Breast epithelium (tissue), 3 donors: ENCODE data around the gene PRDM11.

Source experiments
- CTCF ChIP-seq, 3 donors: fragments of 450-650 bp; IDR thresholded peaks; one replicate each; pipeline ENCODE4 v1.5.1; 2016 to 2017; ENCODE audit warnings: antibody characterized with exemption in 3 of 3, mild to moderate bottlenecking in 3 of 3, moderate library complexity in 3 of 3
- POLR2A ChIP-seq: fragments of 450-650 bp; IDR thresholded peaks from one replicate; pipeline ENCODE4 v1.6.1; 2016; ENCODE audit warnings: antibody characterized with exemption, mild to moderate bottlenecking, moderate library complexity

DNA sequence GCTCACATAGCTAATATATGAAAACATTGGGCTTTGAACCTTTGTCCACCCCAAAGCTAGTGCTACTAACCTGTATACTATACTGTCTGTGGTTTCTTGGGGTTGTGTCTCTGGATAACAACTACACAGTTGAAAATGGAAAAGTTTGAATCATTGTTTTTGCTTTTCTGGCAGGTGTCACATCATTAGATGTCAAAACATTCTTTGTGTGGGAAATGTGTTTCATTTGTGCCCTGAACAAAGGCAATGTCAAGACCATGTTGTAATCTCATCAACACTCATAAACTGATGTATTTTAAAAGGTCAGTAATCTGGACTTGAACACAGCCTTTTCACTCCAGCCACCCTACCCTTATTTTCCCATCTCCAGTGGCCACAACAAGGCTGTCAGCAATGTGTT is 123.2 kb downstream of the PRDM11 start:
- TF ChIP-seq CTCF (IDR thresholded peaks at IDR 0.05) (no peak), POLR2A (no peak)
